ENCODE data around the gene PLTP.

GRCh38 chr20:45918779-45919537 is 7.0 kb upstream of the PLTP start:
- no peak for TF ChIP-seq CTCF (IDR thresholded peaks at IDR 0.05)
- no peak for TF ChIP-seq POLR2A (IDR thresholded peaks at IDR 0.05; ENCODE audit: low read depth)
